Right atrium auricular region (tissue), 2 donors: ENCODE data around the gene NUP62. TPM values are rescaled to one million over a fixed set of nuclear protein-coding genes. Genes with fewer than 3 reads are reported as not detected.
"Not testable (repeated sequence)": the region's sequence is repeated elsewhere in the genome, so short reads cannot be mapped to it uniquely, and the experiment has no call there.

ENCODE experiments used
- DNase-seq: peaks from one replicate; pipeline ENCODE4 v3.0.0-alpha.2; 2019; ENCODE audit warnings: low spot score
- H3K27ac ChIP-seq, 2 donors: fragments of 200-600 bp; sonication (generic); 1 replicate in 1 of 2; 2 replicates in 1 of 2; pipeline ENCODE4 v1.5.1; 2016 to 2019
- H3K27me3 ChIP-seq, 2 donors: fragments of 200-600 bp; sonication (generic); one replicate each; pipeline versions ENCODE4 v1.5.1 to v1.6.0; 2017 to 2019
- H3K36me3 ChIP-seq: fragments of 200-600 bp; sonication (generic); one replicate; pipeline ENCODE4 v1.5.1; 2016
- H3K4me1 ChIP-seq, 2 donors: fragments of 200-600 bp; sonication (generic); one replicate each; pipeline versions ENCODE4 v1.5.1 to v1.6.0; 2017 to 2019
- H3K4me3 ChIP-seq, 2 donors: fragments of 200-600 bp; sonication (generic); 1 replicate in 1 of 2; 2 replicates in 1 of 2; pipeline ENCODE4 v1.5.1; 2017 to 2019; ENCODE audit warnings: mild to moderate bottlenecking in 1 of 2, moderate library complexity in 1 of 2
- H3K9me3 ChIP-seq, 2 donors: fragments of 200-600 bp; sonication (generic); one replicate each; pipeline ENCODE4 v1.5.1; 2019
- CTCF ChIP-seq, 2 donors: fragments of 200-600 bp; sonication (generic); IDR thresholded peaks; one replicate each; pipeline ENCODE4 v1.5.1; 2019; ENCODE audit warnings: antibody characterized with exemption in 2 of 2
- total RNA-seq, 2 donors: library from RNA; depleted of rRNA; stranded (reverse); fragments of >200 nt; gene quantifications; one replicate each; pipeline ENCODE4 v1.1.0, GENCODE V29; 2016

Gene NUP62
- total RNA-seq, 2 donors from 2014 or later, result 23.5 to 32.6 TPM

- no peaks in the 10 kb centered on the region for H3K9me3 ChIP-seq
- no peak overlapping the region for H3K27ac ChIP-seq
- no peak overlapping the region for H3K4me3 ChIP-seq
- H3K27me3 ChIP-seq, result no peaks in the 10 kb centered on the region
- H3K36me3 ChIP-seq, result no peaks in the 10 kb centered on the region
- H3K4me1 ChIP-seq, result peaks cover 0 to 16% of the 10 kb centered on the region in 2 donors
- TF ChIP-seq CTCF (IDR thresholded peaks at IDR 0.05), result no peak
- no peak for DNase-seq
Observed at GRCh38 chr19:49949742-49950589, 20.7 kb upstream of the NUP62 start.

- no peaks in the 10 kb centered on the region for H3K36me3 ChIP-seq
- no peak for TF ChIP-seq CTCF (IDR thresholded peaks at IDR 0.05)
- no peak for DNase-seq
- no peaks in the 10 kb centered on the region for H3K27me3 ChIP-seq
- no peak overlapping the region for H3K27ac ChIP-seq
- H3K4me1 ChIP-seq, result no peaks in the 10 kb centered on the region
- no peak overlapping the region for H3K4me3 ChIP-seq
- H3K9me3 ChIP-seq, result no peaks in the 10 kb centered on the region
Observed at GRCh38 chr19:49946415-49946814, 17.1 kb upstream of the NUP62 start.

GRCh38 chr19:49944567-49944966 is 15.3 kb upstream of the NUP62 start:
- H3K4me1 ChIP-seq, H3K36me3 ChIP-seq, H3K9me3 ChIP-seq, DNase-seq, H3K27ac ChIP-seq, H3K4me3 ChIP-seq, H3K27me3 ChIP-seq: not testable (repeated sequence)

GRCh38 chr19:49940482-49940791 is 11.1 kb upstream of the NUP62 start:
- no peak for DNase-seq
- TF ChIP-seq CTCF (IDR thresholded peaks at IDR 0.05), result no peak
- Histone ChIP-seq H3K27ac (no peak overlapping the region), H3K4me1 (peaks cover 0 to 8% of the 10 kb centered on the region in 2 donors), H3K9me3 (no peaks in the 10 kb centered on the region), H3K4me3 (no peak overlapping the region), H3K27me3 (no peaks in the 10 kb centered on the region), H3K36me3 (no peaks in the 10 kb centered on the region)

- DNase-seq, result no peak
- Histone ChIP-seq H3K27ac (no peak overlapping the region), H3K9me3 (no peaks in the 10 kb centered on the region), H3K27me3 (no peaks in the 10 kb centered on the region), H3K4me3 (no peak overlapping the region), H3K36me3 (no peaks in the 10 kb centered on the region), H3K4me1 (peaks cover 0 to 8% of the 10 kb centered on the region in 2 donors)
- TF ChIP-seq CTCF (IDR thresholded peaks at IDR 0.05), result no peak
Observed at GRCh38 chr19:49939721-49940481, 10.6 kb upstream of the NUP62 start.

- DNase-seq, result no peak
- Histone ChIP-seq H3K4me3 (no peak overlapping the region), H3K9me3 (no peaks in the 10 kb centered on the region), H3K4me1 (peaks cover 0 to 8% of the 10 kb centered on the region in 2 donors), H3K27me3 (no peaks in the 10 kb centered on the region), H3K36me3 (no peaks in the 10 kb centered on the region), H3K27ac (no peak overlapping the region)
- no peak for TF ChIP-seq CTCF (IDR thresholded peaks at IDR 0.05)
Observed at GRCh38 chr19:49938662-49939061, 9.4 kb upstream of the NUP62 start.
